Heart left ventricle (tissue), 13 donors: ENCODE data around the gene TRAPPC12.

Experiments
- CTCF ChIP-seq, 12 donors: fragments of 200-600 bp; sonication (generic) in 4 of 12; IDR thresholded peaks; one replicate each; pipeline versions ENCODE4 v1.5.0 to v1.8.0; 2018 to 2022; ENCODE audit warnings: antibody characterized with exemption in 12 of 12, mild to moderate bottlenecking in 5 of 12
- POLR2A ChIP-seq, 2 donors: fragments of 450-650 bp; IDR thresholded peaks; one replicate each; pipeline ENCODE4 v1.6.1; 2017; ENCODE audit warnings: antibody characterized with exemption in 2 of 2, mild to moderate bottlenecking in 2 of 2, moderate library complexity in 2 of 2
- donor health status: ischemic (EF 13 %, LVEDD 7.1; RV severe dilation, severe dysfunction).
- donor health status: DM: no; HTN: yes; CAD: no.
- donor health status: DM: no; HTN: no; CAD: no.
- donor health status: ischemic (EF 25% LVEDD 6.9; RV normal size, moderate dysfunction).
- donor health status: ischemic (EF 25% LVEDD 5.7; RV mildly dilated, moderate dysfunction).
- donor health status: ischemic (EF 35%, LVEDD 5.7; RV mildly dilated, moderate dysfunction).
- donor health status: nonischemic (EF 11% LVEDD 7.7; RV severe dilation, severe dysfunction).
- donor health status: DM: yes; HTN: yes; CAD: no.
- donor health status: PGD.
- donor health status: ischemic (EF 29% LVEDD 5.4; RV normal size, mild dysfunction).
- donor health status: nonischemic (EF 23%, LVEDD 6.1; RV moderate dilation, normal function).

- no peak for TF ChIP-seq CTCF (IDR thresholded peaks at IDR 0.05)
- no peak for TF ChIP-seq POLR2A (IDR thresholded peaks at IDR 0.05)
Observed at GRCh38 chr2:3460156-3460555, 80.7 kb downstream of the TRAPPC12 start.
